GM23338 (cell line): Measurements from ENCODE around the gene FOXJ1.

Experiments used
- CREB1 ChIP-seq: fragments of 250-450 bp; sonication (Bioruptor Pico); IDR thresholded peaks from 2 replicates; pipeline ENCODE4 v1.5.0; 2020; ENCODE audit warnings: low read depth, mild to moderate bottlenecking, moderate library complexity
- CTCF ChIP-seq, 2 experiments: fragments of 200-600 bp in 1 of 2; sonication (generic) in 1 of 2; conservative IDR thresholded peaks; 2 replicates each; pipeline versions ENCODE4 v1.5.1 to v1.6.1; 2016 to 2017; ENCODE audit warnings: antibody characterized with exemption in 2 of 2, low read depth in 2 of 2, mild to moderate bottlenecking in 2 of 2, moderate library complexity in 1 of 2
- ETS1 ChIP-seq: IDR thresholded peaks from 2 replicates; pipeline ENCODE4 v1.6.1; 2016; ENCODE audit warnings: antibody characterized with exemption
- EZH2 ChIP-seq: fragments of 200-600 bp; sonication (generic); IDR thresholded peaks from one replicate; pipeline ENCODE4 v1.8.0; 2017; ENCODE audit warnings: antibody characterized with exemption, mild to moderate bottlenecking, low read depth; ENCODE audit not compliant: unreplicated experiment
- EZH2phosphoT487 ChIP-seq: fragments of 200-600 bp; sonication (generic); IDR thresholded peaks from one replicate; pipeline ENCODE4 v1.8.1; 2018; ENCODE audit warnings: antibody characterized with exemption; ENCODE audit not compliant: unreplicated experiment
- JUNB ChIP-seq: IDR thresholded peaks from one replicate; pipeline ENCODE4 v1.6.1; 2016; ENCODE audit warnings: antibody characterized with exemption; ENCODE audit not compliant: unreplicated experiment
- POLR2AphosphoS5 ChIP-seq: IDR thresholded peaks from 2 replicates; pipeline ENCODE4 v1.6.1; 2016; ENCODE audit warnings: antibody characterized with exemption, low read depth
- ZNF462 ChIP-seq: fragments of 250-450 bp; sonication (Bioruptor Pico); IDR thresholded peaks from 2 replicates; pipeline ENCODE4 v1.5.0; 2020; ENCODE audit warnings: mild to moderate bottlenecking, moderate library complexity
- TF ChIP-seq, protein P1 (sequence below): IDR thresholded peaks from one replicate; pipeline ENCODE4 v1.6.1; 2018; ENCODE audit warnings: antibody characterized with exemption; ENCODE audit not compliant: unreplicated experiment

GRCh38 chr17:76107509-76107908 is 33.5 kb downstream of the FOXJ1 start:
- TF ChIP-seq CTCF (conservative IDR thresholded peaks at IDR 0.05; ENCODE audit: low read depth in 2 of 2) (no peak; a peak in 1 of 4 replicates), POLR2AphosphoS5 (no peak), EZH2 (no peak), ZNF462 (no peak), CREB1 (CRISPR knock-in tag) (no peak), EZH2phosphoT487 (no peak), JUNB (no peak), ETS1 (no peak)
- TF ChIP-seq, protein P1, sequence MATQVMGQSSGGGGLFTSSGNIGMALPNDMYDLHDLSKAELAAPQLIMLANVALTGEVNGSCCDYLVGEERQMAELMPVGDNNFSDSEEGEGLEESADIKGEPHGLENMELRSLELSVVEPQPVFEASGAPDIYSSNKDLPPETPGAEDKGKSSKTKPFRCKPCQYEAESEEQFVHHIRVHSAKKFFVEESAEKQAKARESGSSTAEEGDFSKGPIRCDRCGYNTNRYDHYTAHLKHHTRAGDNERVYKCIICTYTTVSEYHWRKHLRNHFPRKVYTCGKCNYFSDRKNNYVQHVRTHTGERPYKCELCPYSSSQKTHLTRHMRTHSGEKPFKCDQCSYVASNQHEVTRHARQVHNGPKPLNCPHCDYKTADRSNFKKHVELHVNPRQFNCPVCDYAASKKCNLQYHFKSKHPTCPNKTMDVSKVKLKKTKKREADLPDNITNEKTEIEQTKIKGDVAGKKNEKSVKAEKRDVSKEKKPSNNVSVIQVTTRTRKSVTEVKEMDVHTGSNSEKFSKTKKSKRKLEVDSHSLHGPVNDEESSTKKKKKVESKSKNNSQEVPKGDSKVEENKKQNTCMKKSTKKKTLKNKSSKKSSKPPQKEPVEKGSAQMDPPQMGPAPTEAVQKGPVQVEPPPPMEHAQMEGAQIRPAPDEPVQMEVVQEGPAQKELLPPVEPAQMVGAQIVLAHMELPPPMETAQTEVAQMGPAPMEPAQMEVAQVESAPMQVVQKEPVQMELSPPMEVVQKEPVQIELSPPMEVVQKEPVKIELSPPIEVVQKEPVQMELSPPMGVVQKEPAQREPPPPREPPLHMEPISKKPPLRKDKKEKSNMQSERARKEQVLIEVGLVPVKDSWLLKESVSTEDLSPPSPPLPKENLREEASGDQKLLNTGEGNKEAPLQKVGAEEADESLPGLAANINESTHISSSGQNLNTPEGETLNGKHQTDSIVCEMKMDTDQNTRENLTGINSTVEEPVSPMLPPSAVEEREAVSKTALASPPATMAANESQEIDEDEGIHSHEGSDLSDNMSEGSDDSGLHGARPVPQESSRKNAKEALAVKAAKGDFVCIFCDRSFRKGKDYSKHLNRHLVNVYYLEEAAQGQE: no peak
